GM13977 (cell line): ENCODE results near the gene RHO.

Experiments
- DNase-seq: peaks from one replicate; pipeline ENCODE4 v3.0.0; 2012; ENCODE audit warnings: low spot score
- in situ Hi-C: fragments of 300-500 bp; cut with MboI; formaldehyde crosslinking; loops from one replicate; pipeline ENCODE4 v1.12.0; 2022; ENCODE audit warnings: low sequenced_read_pairs, low pct_unique_long_range_greater_than_20kb, mixed read lengths, inconsistent platforms; ENCODE audit not compliant: unreplicated experiment
- TF ChIP-seq, protein P1 (sequence below): IDR thresholded peaks from 2 replicates; pipeline ENCODE4 v1.5.1; 2012; ENCODE audit warnings: mild to moderate bottlenecking, control low read depth; ENCODE audit not compliant: insufficient read depth; ENCODE audit errors: extremely low read depth, missing control alignments

Gene RHO

GRCh38 chr3:129519449-129519848 lies 9.0 kb upstream of the RHO start:
- no peak for DNase-seq
- TF ChIP-seq, protein P1, sequence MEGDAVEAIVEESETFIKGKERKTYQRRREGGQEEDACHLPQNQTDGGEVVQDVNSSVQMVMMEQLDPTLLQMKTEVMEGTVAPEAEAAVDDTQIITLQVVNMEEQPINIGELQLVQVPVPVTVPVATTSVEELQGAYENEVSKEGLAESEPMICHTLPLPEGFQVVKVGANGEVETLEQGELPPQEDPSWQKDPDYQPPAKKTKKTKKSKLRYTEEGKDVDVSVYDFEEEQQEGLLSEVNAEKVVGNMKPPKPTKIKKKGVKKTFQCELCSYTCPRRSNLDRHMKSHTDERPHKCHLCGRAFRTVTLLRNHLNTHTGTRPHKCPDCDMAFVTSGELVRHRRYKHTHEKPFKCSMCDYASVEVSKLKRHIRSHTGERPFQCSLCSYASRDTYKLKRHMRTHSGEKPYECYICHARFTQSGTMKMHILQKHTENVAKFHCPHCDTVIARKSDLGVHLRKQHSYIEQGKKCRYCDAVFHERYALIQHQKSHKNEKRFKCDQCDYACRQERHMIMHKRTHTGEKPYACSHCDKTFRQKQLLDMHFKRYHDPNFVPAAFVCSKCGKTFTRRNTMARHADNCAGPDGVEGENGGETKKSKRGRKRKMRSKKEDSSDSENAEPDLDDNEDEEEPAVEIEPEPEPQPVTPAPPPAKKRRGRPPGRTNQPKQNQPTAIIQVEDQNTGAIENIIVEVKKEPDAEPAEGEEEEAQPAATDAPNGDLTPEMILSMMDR = no peak
- in situ Hi-C loops = no loop called here

DNA sequence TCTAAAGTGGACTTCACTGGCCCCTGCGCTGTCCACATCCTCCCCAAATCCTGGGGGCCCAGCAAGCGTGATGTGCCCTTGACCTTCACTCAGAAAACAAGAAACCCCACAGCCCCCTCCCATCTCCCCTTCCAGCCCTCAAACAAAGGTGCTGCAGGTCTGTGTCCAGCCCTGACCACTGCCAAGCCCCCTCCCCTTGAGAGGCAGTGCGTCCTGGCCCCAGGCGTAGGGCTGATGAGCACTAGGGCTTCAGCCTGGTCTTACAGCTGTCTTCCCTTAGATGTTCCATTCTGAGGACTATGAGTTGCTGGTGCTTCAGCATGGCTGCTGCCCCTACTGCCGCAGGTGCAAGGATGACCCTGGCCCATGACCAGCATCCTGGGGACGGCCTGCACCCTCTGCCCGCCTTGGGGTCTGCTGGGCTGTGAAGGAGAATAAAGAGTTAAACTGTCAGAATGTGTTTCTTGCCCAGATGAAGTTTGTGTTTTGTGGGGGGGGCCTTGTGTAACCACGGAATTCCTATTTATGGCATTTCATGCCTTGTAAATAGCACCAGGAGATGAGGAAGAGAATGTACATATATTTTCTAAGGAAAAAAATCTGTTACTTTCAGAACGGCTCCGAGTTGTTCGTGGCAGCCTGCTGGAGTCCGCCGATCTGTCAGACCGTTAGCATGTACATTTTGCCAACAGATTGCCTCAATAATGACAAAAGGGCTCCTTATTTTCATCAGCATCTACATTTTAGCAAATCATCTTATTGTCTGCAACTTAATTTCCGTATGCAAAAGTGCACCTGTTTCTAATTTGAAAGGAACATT lies 8.3 kb upstream of the RHO start:
- no peak for DNase-seq
- in situ Hi-C loops = no loop called here
- TF ChIP-seq, protein P1 = no peak

- DNase-seq = no peak
- in situ Hi-C loops = no loop called here
- TF ChIP-seq, protein P1 = no peak
Measured at GRCh38 chr3:129520960-129521359, 7.5 kb upstream of the RHO start.

GRCh38 chr3:129521611-129522010 lies 6.8 kb upstream of the RHO start:
- DNase-seq = no peak
- in situ Hi-C loops = no loop called here
- TF ChIP-seq, protein P1 = no peak

DNA sequence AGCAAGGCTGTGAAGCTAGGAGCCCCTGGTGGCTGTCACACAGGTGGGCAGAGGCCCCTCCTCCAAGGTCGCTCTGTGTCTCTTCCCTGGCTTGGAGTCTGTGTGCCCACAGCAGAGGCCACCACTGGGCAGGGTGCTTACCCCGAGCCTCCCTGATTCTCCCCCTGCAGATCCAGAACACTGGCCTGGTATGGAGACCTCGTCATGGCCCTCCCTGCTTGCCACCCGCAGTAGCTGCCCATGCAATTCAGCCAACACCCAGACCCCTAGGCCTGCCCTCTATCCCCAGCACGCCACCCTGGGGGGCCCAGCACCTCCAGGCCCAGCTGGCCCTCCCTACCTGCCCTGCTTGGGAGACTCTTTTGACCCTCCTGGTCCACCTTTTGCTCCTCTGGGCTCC lies 5.5 kb upstream of the RHO start:
- TF ChIP-seq, protein P1 = no peak
- in situ Hi-C loops = no loop called here
- DNase-seq = no peak

GRCh38 chr3:129524081-129524480 lies 4.4 kb upstream of the RHO start:
- in situ Hi-C loops = no loop called here
- TF ChIP-seq, protein P1 = no peak
- DNase-seq = no peak
